Thymus (tissue), 11 donors: ENCODE results near the gene PDLIM3. TPM values are rescaled to one million over a fixed set of nuclear protein-coding genes. Genes with fewer than 3 reads are reported as not detected.
"Not testable (repeated sequence)": the region's sequence is repeated elsewhere in the genome, so short reads cannot be mapped to it uniquely, and the experiment has no call there.

Experiments
- DNase-seq, 9 donors: peaks; one replicate each; pipeline ENCODE4 v3.0.0-alpha.2; 2013; ENCODE audit warnings: low spot score in 9 of 9, low read depth in 6 of 9, missing footprints in 1 of 9
- H3K27ac ChIP-seq, 2 donors: one replicate each; pipeline ENCODE4 v1.5.1; 2013; ENCODE audit warnings: control low read depth in 1 of 2, low read depth in 1 of 2, low read length in 1 of 2, mild to moderate bottlenecking in 1 of 2, moderate library complexity in 1 of 2
- H3K27me3 ChIP-seq, 2 donors: one replicate each; pipeline ENCODE4 v1.5.1; 2013; ENCODE audit warnings: low read length in 1 of 2; ENCODE audit not compliant: control insufficient read depth in 2 of 2, insufficient read depth in 1 of 2
- H3K36me3 ChIP-seq, 2 donors: one replicate each; pipeline ENCODE4 v1.5.1; 2013; ENCODE audit warnings: low read length in 1 of 2, mild to moderate bottlenecking in 1 of 2, moderate library complexity in 1 of 2; ENCODE audit not compliant: control insufficient read depth in 2 of 2, insufficient read depth in 2 of 2
- H3K4me1 ChIP-seq, 2 donors: one replicate each; pipeline ENCODE4 v1.5.1; 2013; ENCODE audit warnings: low read length in 2 of 2; ENCODE audit not compliant: control insufficient read depth in 2 of 2, insufficient read depth in 2 of 2
- H3K4me3 ChIP-seq, 2 donors: one replicate each; pipeline ENCODE4 v1.5.1; 2013; ENCODE audit warnings: low read length in 2 of 2, control low read depth in 1 of 2, mild to moderate bottlenecking in 1 of 2
- H3K9me3 ChIP-seq, 2 donors: one replicate each; pipeline ENCODE4 v1.5.1; 2013; ENCODE audit warnings: low read length in 1 of 2, mild to moderate bottlenecking in 1 of 2; ENCODE audit not compliant: control insufficient read depth in 2 of 2, insufficient read depth in 1 of 2
- WGBS: extraction: QIAGEN DNeasy Blood & Tissue Kit; methylation state at CpG from one replicate; pipeline ENCODE4 v1.1.7; 2013; 5-methylcytosine and 5-hydroxymethylcytosine counted together
- polyA plus RNA-seq: library from polyadenylated mRNA; stranded (reverse); fragments of 200-250 nt; gene quantifications from one replicate; pipeline ENCODE4 v1.2.3, GENCODE V29; 2013
- total RNA-seq: library from RNA; stranded (reverse); fragments of 120-200 nt; gene quantifications from one replicate; pipeline ENCODE4 v1.2.4, GENCODE V29; 2013
- donor health status: healthy.

Gene PDLIM3
- total and polyA plus RNA-seq, 2 donors: 8.6 to 21.8 TPM

- DNase-seq: no peak
- no peak overlapping the region for H3K4me3 ChIP-seq
- no peaks in the 10 kb centered on the region for H3K4me1 ChIP-seq
- no peaks in the 10 kb centered on the region for H3K36me3 ChIP-seq
- H3K27ac ChIP-seq: no peak overlapping the region
- WGBS: 89% methylated on average over 17 of the region's 17 CpGs
- H3K27me3 ChIP-seq: peaks cover 0 to 20% of the 10 kb centered on the region in 2 donors
- H3K9me3 ChIP-seq: no peaks in the 10 kb centered on the region
Observed at GRCh38 chr4:185514182-185514697, 21.1 kb downstream of the PDLIM3 start.

DNA sequence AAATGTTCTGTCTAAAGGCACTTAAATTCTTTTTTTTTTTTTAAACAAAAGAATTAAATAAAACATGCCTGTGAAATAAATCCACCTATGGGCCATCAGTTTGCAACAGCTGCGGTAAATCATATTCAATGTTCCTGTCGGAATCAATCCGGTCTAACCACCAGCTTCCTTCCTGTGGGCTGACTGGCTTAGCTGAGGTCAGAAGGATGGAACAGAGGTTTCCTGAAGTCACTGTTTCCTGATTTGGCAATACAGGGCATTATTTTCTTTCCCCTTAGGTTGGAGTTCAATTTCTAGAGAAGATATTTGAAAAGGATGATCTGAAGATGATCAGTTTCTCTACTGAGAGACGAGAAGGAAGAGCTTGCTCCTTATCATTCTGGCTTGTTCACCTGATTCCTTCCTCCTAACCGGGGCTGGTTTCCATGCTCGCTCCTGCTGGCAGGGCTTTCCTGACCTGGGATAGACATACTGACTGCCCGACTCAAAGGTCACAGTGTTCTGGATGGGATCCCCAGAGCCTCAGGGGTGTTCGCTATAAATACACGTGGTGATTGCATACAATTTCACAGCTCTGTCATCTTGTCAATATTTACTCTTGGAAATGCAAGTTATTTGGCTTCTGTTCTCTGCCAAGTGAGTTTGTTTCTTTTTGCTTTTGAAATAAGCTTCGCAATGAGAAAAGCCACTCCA lies 21.7 kb downstream of the PDLIM3 start:
- no peak for DNase-seq
- H3K9me3 ChIP-seq: no peaks in the 10 kb centered on the region
- 28% methylated on average over 10 of the region's 10 CpGs for WGBS
- H3K36me3 ChIP-seq: no peaks in the 10 kb centered on the region
- H3K4me1 ChIP-seq: no peaks in the 10 kb centered on the region
- H3K27me3 ChIP-seq: peaks cover 0 to 20% of the 10 kb centered on the region in 2 donors
- no peak overlapping the region for H3K27ac ChIP-seq
- no peak overlapping the region for H3K4me3 ChIP-seq

DNA sequence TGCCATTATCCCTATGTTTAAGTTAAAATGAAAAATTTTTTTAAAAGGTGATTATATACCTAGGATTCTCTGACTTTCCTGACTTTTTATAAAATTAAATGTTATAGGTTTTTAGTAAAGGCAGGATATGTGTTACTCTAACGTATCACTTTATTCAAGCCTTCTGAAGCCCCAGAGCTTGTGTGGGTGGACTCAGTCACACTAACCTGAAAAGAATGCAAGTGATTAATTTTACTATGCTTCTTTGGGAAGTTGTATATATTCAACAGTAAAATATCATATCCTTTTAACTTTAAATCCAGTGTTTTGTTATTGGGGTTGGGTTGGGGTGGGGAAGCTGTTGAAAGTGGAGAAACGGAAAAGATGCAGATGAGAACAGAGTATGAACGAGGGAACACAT lies 22.8 kb downstream of the PDLIM3 start:
- Histone ChIP-seq H3K36me3 (no peaks in the 10 kb centered on the region), H3K9me3 (no peaks in the 10 kb centered on the region), H3K4me1 (no peaks in the 10 kb centered on the region), H3K27ac (no peak overlapping the region), H3K4me3 (no peak overlapping the region), H3K27me3 (peaks cover 0 to 20% of the 10 kb centered on the region in 2 donors)
- WGBS: 57% methylated on average over 3 of the region's 3 CpGs
- no peak for DNase-seq

DNA sequence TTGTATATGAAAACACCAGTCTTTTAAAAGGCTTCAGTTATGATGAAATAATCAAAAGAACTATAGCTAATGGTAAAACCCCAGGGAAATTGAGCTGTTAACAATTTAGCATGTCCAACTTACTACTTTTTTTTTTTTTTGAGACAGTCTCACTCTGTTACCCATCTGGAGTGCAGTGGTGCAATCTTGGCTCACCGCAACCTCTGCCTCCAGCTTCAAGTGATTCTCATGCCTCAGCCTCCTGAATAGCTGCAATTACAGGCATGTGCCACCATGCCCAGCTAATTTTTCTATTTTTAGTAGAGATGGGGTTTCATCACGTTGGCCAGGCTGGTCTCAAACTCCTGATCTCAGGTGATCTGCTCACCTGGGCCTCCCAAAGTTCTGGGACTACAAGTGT lies 24.1 kb downstream of the PDLIM3 start:
- not testable (repeated sequence) for H3K4me1 ChIP-seq, H3K27ac ChIP-seq, H3K9me3 ChIP-seq, DNase-seq, H3K36me3 ChIP-seq, H3K4me3 ChIP-seq
- 63% methylated on average over 2 of the region's 2 CpGs for whole genome bisulfite sequencing
- peaks cover 0 to 23% of the 10 kb centered on the region in 2 donors for H3K27me3 ChIP-seq

DNA sequence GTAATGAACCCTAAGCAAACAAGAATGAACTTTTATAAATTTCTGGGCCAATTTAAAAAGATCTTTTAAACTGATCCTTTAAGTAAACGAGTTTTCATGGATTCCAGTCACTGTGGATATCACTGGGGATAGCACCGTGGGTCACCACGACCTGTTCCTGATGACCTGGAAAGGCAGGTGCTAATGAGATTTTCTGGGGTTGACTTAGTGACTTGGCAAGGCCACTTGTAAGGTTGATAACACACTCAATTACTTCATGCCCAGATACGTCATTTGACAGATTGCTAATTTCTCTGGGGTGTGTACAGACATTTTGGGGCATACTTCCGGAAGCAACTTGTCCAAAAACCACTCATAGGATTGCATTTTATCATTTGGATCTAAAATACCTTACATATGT lies 24.5 kb downstream of the PDLIM3 start:
- 89% methylated on average over 5 of the region's 5 CpGs for WGBS
- H3K4me3 ChIP-seq: no peak overlapping the region
- no peak for DNase-seq
- H3K27ac ChIP-seq: no peak overlapping the region
- H3K36me3 ChIP-seq: no peaks in the 10 kb centered on the region
- H3K27me3 ChIP-seq: peaks cover 0 to 23% of the 10 kb centered on the region in 2 donors
- no peaks in the 10 kb centered on the region for H3K4me1 ChIP-seq
- no peaks in the 10 kb centered on the region for H3K9me3 ChIP-seq

DNA sequence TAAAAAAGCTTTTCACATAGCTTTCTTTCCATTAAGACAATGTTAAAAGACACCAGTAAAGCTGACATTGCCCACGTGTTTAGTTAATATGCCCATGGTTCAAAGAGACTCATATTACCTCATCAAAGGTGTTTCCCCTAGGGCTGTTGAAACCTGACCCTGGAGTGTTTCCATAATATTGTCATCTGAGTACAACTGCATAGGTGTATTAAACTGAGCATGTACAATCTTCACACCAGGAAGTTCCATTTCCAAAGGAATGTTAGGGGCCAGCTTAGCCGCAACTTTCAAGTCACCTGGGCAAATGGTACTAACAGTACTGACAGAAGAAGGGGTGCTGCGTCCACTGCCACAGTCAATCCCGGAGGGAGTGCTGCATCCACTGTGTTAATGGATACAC lies 27.1 kb downstream of the PDLIM3 start:
- WGBS: 79% methylated on average over 4 of the region's 4 CpGs
- Histone ChIP-seq H3K27ac (no peak overlapping the region), H3K36me3 (no peaks in the 10 kb centered on the region), H3K4me3 (no peak overlapping the region), H3K9me3 (no peaks in the 10 kb centered on the region), H3K27me3 (peaks cover 0 to 8% of the 10 kb centered on the region in 2 donors), H3K4me1 (no peaks in the 10 kb centered on the region)
- DNase-seq: no peak

DNA sequence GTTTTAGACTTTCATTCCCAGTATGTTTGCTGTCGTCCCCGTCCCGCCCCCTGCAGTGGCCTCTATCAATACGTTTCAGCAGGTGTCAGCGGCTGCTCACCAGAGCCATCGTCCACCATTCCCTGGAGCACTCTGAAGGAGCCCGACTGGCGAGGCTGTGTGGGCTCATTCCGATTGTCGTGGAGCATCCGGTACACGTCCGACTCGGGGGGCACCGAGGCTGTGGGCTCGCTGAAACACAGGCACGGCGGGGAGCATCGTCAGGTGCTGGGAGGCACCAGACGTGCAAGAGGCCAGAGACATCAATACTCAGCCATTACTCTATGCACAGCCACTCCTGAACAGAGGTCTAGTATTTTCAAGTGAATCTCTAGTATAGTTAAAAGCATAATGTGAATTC lies 28.9 kb downstream of the PDLIM3 start:
- H3K27me3 ChIP-seq: peaks cover 0 to 3% of the 10 kb centered on the region in 2 donors
- DNase-seq: no peak
- H3K4me3 ChIP-seq: no peak overlapping the region
- H3K4me1 ChIP-seq: no peaks in the 10 kb centered on the region
- H3K27ac ChIP-seq: no peak overlapping the region
- 94% methylated on average over 20 of the region's 20 CpGs for WGBS
- no peaks in the 10 kb centered on the region for H3K9me3 ChIP-seq
- no peaks in the 10 kb centered on the region for H3K36me3 ChIP-seq

DNA sequence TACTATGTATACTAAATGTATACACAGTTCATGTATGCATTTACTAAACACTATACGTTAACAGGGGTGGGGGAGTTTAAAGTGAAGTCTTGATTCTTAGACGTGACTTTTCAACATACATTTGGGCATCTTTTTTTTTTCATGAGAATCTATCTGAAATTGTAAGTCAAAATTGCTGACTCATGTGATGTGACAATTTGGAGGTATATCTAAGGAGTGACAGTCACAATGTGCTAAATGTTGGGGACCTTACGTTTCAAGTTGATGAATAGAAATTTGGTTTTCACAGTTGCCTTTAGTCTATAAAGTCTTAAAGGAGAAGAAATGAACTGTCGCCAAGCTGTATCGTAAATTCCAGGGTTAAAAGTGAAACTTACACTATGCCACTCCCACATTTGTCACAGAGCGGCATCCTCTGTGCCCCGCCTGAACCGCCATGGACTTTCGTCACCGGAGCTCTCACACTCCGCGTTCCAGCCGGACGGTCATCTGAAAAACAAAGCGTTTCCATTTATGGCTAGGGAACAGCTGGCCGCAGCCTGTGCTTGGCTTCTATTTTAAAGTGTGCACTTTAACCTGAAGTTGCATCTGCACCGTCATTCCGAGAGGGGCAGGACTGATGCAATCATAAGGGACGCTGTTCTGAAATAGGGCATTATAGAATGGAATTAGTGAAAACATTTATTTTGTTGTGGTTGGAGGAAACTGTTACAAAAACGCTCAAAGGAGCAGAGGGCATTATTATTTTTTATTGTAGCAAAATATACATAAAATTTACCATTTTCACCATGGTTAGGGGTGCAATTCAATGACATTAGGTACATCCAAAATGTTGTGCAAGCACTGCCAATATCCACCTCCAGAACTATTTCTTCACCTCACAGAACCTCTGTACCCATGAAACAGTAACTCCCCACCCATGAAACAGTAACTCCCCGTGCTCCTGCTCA lies 30.9 kb downstream of the PDLIM3 start:
- peaks cover 0 to 10% of the 10 kb centered on the region in 2 donors for H3K9me3 ChIP-seq
- peaks cover 0 to 3% of the 10 kb centered on the region in 2 donors for H3K27me3 ChIP-seq
- DNase-seq: no peak
- WGBS: 92% methylated on average over 21 of the region's 21 CpGs
- no peaks in the 10 kb centered on the region for H3K4me1 ChIP-seq
- no peaks in the 10 kb centered on the region for H3K36me3 ChIP-seq
- no peak overlapping the region for H3K27ac ChIP-seq
- H3K4me3 ChIP-seq: no peak overlapping the region

DNA sequence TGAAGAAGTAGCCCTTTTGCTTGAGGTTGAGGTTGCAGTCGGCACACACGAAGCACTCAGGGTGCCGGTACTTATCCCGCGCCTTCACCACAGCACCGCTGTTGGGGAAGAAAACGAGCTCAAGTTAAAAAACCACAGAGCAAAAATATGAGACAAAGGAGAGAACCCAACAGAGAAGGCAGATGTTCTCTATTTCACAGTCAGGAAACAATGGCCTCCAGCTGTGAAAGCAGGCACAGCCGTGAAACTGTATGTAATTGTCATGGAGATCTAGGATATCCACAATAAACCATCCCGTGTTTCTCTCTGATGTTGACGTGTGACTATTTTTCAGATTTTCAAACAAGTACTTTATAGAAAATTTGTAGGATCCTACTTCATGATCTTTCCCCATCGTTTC lies 32.9 kb downstream of the PDLIM3 start:
- Histone ChIP-seq H3K27ac (no peak overlapping the region), H3K4me3 (no peak overlapping the region), H3K36me3 (no peaks in the 10 kb centered on the region), H3K27me3 (peaks cover 0 to 3% of the 10 kb centered on the region in 2 donors), H3K9me3 (peaks cover 0 to 10% of the 10 kb centered on the region in 2 donors), H3K4me1 (no peaks in the 10 kb centered on the region)
- WGBS: 80% methylated on average over 11 of the region's 11 CpGs
- DNase-seq: no peak
